GM18526 (cell line): ENCODE data around the gene MTMR12.

Experiments
- POLR2A ChIP-seq: IDR thresholded peaks from 3 replicates; pipeline ENCODE4 v1.6.1; 2011; ENCODE audit not compliant: insufficient read length; ENCODE audit errors: extremely low read depth

MTMR12 gene

DNA sequence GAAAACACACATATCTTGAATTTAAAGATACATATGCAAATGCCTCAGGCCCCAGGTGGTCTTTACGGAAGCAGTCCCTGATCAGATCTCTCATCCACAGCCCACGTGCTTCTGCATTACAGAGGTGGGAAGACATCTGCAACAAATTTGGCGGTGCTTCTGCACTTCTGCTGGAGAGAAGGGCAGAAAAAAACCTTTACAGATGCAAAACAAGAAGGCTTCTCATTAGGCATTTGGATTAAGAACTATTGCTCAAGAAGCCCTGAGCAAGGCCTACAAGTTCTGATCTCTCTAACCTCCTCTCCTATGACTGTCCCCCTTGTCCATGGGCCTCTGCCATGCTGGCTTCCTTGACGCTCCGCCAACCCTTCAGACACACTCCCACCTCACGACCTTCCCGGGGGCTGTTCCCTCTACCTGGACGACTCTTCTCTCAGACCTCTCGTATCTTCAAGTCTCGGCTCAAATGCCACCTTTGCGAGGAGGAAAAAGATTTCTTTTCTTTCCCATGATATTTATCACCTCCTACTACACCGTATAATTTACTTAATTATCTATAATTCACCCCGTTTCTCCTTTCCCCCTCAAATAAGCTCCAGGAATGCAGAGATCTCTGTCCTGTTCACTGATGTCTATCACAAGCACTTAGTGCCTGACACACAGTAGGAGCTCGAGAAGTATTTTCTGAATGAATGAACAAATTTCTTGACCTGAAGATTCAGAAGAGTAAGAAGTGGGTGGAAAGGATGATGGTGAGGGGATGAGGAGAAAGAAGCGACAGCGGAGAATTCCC lies 1.1 kb downstream of the MTMR12 start:
- no peak for TF ChIP-seq POLR2A

DNA sequence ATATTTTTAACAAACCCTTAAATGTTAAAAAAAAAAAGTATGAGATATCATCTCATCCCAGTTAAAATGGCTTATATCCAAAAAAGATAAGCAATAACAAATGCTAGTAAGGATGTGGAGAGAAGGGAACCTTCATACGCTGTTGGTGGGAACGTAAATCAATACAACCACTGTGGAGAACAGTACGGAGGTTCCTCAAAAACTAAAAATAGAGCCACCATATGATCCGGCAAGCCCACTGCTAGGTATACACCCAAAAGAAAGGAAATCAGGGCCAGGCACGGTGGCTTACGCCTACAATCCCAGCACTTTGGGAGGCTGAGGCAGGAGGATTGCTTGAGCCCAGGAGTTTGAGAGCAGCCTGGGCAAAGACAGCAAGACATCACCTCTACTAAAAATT lies 3.0 kb downstream of the MTMR12 start:
- TF ChIP-seq POLR2A: no peak

DNA sequence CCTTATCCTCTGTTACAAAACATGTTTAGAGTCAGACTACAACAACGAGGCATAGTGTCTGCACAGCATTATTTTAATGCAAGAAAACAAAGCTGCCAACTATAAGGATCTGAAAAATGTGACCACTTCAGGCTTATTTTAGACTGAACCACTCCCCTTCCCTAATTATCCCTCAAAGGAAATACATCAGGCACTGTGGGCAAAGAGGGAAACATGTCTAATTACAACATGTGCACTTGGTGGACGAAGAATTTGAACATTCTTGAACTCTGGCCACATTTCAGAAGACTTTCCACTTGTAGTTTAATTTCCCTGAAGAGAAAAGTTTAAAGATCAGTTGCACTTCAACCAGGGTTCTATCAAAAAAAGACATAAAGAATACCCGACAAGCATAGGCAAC lies 3.8 kb downstream of the MTMR12 start:
- TF ChIP-seq POLR2A: no peak

DNA sequence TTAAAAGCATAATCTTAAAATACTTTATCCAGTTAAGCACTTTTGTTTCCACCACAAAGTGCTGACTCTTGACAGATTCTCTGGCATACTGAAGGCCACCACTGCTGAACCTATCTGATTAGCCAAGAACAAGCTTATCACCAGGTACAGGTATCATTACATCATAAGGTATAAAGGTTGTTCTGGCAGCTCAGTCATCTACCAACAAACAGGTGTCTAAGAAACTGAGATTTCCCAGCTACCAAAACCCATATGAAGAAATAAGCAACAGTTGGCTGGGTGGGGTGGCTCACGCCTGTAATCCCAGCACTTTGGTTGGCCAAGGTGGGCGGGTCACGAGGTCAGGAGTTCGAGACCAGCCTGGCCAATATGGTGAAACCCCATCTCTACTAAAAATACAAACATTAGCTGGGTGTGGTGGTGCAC lies 5.0 kb downstream of the MTMR12 start:
- no peak for TF ChIP-seq POLR2A

DNA sequence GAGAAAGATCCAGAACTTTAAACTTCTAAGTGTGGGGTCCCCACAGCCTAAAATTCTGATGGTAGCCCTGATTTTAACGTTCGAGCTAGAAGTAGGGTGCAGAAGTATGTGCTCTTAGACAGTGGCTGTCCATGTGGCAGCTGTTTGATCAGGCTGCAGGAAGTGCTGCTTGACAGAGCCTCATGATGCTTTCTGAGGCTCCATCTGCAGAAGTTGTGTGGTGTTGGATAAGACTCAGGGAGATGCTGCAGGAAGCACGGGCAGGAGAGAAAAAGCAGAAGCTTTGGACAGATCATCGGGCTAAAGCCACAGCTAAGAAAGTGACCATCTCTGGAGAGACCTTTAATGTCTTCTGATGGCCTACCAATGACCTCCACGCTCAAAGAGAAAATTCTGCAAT lies 8.1 kb downstream of the MTMR12 start:
- no peak for TF ChIP-seq POLR2A

DNA sequence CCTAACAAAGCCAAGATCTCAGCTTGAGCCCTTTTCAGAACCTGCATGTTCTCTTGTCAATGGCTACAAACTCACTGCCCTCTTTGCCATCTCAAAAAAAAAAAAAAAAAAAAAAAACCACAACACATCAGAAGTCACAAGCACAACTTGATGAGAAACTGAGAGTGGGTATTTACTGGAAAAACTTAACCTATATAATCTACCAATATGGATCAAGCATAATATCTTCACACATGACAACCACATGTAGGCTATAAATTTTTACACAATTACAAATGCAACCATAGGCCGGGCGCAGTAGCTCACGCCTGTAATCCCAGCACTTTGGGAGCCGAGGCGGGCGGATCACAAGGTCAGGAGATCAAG lies 9.0 kb downstream of the MTMR12 start:
- TF ChIP-seq POLR2A: no peak

DNA sequence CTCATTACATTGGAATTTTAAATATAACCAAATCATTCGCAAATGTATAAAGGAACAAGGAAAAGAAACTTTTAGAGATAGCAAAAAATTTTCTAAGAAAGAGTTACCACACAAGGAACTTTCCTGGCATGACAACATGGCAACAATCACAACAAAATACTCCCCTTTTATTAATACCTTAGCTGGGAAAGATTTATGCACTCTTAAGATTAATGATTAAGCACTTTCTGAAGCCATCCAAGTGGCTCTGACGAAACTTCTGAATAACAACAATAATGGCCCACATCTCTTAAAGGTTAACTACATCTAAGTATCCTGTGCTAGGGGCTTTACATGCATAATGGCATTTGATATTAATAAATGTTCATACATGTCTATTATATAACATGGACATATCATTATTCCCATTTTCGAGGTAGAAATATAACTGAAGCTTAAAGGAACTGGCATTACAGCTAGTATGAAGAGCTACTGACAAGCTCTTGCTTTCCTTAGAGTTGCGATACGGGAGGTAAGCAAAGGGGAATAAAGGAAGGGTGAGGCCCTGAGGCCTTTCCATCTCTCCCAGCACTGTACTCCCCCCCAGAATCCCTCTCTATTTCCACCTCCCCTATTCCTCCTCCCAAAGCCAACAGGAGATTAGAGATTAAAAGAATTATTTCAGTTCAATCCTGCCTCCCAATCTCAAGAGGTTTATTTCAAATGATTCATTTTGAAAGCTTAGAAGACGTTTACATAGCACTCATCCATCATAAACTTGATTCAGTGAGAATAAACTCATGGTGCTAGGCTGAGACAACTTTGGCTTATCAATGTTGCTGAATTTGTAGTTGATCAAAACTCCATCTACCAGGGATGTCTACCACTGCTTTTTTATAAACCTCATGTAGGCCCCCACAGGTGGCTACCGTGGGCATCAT lies 9.6 kb downstream of the MTMR12 start:
- no peak for TF ChIP-seq POLR2A

DNA sequence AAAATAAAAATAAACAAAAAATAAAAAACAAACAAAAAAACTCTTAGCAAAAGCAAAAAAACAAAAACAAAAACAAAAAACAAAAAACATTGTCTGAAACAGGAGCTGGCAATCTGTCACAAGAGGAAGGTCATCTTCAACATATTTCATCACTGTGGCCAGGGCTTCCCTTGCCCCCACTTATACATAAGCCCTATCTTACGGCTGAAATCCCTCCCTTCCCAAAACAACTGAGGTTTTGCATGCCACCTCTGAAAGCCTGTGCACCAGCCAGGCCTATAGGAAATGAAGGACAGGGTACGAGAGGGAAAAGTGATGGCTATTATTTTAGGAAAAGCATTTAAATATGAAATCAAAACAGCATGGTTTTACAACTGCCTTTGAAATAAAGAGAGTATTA lies 10.8 kb downstream of the MTMR12 start:
- TF ChIP-seq POLR2A: no peak

DNA sequence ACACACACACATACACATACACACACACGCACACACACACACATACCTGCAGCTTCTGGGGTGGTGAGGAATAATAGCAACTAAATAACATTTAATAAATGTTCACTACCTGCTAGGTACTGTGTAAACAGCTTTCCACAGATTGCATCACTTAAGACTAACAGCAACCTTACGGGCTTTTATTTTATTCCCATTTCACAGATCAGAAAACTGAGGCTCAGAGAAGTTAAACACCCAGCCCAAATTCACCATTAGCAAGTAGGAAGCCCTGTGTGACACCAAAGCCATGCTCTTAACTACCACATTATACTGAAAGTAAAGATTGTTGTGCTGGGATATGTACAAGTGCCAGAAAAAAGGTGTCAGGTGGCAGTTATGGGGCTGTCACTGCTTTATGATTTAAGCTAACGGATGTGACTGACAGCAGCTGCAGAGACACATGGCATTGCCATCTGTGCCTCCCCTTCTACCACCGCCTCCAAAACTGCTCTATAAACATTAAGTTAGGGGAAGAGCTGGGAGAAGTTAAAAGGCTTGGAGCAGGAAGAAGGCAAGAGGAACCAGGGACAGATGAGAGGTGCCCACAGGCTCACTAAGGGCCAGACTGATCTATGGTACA lies 13.6 kb downstream of the MTMR12 start:
- TF ChIP-seq POLR2A: no peak

DNA sequence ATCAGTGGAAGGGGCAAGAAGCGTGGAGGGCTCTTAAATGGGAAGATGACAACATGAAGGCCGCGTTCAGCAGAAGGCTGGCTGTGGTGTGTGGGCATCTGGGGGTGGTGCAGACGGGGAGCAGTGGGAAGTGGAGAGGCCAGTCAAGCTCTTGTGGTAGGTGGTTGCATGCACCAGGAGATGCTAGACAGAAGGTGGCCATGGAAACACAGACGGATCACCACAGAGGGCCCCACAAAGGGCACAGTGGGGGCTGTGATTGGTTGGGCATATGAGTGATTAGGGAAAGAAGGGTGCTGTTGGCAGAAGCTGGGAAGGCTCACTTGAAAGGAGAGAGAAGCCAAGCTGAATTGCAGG lies 14.7 kb downstream of the MTMR12 start:
- TF ChIP-seq POLR2A: no peak

DNA sequence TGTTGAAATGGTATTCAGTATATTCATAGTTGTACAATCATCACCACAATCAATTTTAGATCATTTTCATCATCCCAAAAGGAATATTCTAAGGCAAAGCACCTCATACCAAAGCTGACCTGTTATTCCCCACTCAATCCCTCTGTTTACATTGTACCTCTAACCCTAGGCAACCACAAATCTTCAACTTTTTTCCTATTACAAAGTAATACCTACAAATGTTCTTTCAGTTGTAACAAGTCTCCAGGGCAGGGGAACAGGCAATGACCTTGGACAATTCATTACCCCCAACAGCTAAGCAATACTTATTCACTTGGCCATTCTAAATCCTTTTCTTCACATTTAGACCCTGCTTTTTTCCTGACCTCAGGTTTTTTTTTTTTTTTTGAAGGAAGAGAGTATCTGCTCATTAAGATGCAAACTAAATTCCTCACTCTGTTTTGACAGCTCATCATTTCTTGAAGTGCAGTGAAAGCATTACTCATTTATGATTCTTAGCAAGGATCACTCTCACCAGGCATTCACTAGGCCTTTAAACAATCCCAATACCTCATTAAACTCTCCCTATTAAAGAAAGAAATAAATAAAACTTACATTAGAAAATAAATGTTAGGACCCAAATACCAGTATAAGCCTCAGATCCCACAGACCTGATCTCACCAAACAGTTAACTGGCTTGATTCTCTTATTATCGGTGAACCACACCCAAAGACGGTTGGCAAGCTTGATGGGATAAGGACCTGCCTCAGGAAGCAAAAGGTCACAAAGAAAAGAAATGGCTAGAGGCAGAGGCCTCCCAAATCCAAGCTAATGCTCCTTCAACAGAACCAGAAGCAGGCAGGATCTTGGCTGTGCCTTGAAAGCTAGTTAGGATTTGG lies 15.3 kb downstream of the MTMR12 start:
- no peak for TF ChIP-seq POLR2A

DNA sequence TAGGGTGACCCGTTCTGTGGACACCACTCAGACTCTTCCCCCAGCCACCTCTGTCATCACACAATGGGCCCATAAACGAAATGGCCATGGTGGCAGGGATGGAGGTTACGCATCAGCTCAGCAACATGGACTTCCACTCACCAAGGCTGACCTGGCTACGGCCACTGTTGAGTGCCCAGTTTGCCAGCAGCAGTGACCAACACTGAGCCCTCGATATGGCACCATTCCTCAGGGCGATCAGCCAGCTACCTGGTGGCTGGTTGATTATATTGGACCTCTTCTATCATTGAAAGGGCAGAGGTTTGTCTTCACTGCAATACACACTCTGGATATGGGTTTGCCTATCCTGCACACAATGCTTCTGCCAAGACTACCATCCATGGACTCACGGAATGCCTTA lies 21.1 kb downstream of the MTMR12 start:
- TF ChIP-seq POLR2A: no peak

DNA sequence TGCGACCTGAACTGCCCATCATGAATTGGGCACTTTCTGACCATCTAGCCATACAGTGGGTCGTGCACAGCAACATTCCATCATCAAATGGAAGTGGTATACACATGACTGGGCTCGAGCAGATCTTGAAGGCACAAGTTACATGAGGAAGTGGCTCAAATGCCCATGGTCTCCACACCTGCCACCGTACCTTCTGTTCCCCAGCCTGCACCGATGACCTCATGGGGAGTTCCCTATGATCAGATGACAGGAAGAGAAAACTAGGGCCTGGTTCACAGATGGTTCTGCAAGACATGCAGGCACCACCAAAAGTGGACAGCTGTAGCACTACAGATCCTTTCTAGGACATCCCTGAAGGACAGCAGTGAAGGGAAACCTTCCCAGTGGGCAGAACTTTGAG lies 21.8 kb downstream of the MTMR12 start:
- TF ChIP-seq POLR2A: no peak

DNA sequence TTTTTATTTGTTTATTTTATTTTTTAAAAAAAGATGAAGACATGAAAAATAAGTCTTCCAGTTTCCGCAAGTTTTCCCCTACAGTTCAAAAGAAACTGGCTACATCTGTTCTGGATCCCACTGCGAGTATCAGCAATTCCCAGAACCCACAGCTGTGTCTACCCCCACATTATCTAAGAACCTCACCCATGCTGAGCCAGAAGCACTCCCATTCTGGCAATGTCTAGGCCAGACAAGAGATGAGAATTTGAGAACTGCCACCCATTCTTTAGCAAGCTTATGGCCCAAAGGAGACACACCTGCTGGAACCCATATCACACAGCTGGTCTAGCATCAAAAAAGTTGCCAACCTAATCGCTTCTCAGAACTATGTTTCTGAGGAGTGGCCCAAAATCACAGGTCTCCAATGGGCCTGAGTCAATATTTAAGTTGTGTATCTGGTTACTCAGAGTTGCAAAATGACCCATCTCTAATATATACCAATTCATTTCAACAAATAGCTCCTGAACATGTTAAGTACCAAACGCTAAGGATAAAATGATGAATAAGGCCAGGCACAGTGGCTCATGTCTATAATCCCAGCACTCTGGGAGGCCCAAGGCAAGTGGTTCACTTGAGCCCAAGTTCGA lies 27.1 kb downstream of the MTMR12 start:
- TF ChIP-seq POLR2A: no peak
